HepG2 (cell line): ENCODE data around the gene HEXIM1. TPM values are rescaled to one million over a fixed set of nuclear protein-coding genes. Genes with fewer than 3 reads are reported as not detected.

Experiments
- AHDC1 ChIP-seq: sonication (generic); formaldehyde crosslinking; IDR thresholded peaks from 2 replicates; pipeline ENCODE4 v1.5.1; 2020; ENCODE audit warnings: mild to moderate bottlenecking, missing genetic modification reagents, borderline replicate concordance
- ETV5 ChIP-seq: IDR thresholded peaks from 2 replicates; pipeline ENCODE4 v1.6.1; 2018; ENCODE audit warnings: missing biosample characterization, missing genetic modification reagents, inconsistent platforms, borderline replicate concordance
- JDP2 ChIP-seq: sonication (generic); formaldehyde crosslinking; IDR thresholded peaks from 2 replicates; pipeline ENCODE4 v1.8.1; 2022; ENCODE audit warnings: missing genetic modification reagents, borderline replicate concordance
- MEF2D ChIP-seq: sonication (generic); formaldehyde crosslinking; IDR thresholded peaks from 2 replicates; pipeline ENCODE4 v1.5.1; 2020; ENCODE audit warnings: mild to moderate bottlenecking, missing genetic modification reagents
- NFYB ChIP-seq: sonication (generic); formaldehyde crosslinking; IDR thresholded peaks from 2 replicates; pipeline ENCODE4 v1.4.0; 2020; ENCODE audit warnings: missing genetic modification reagents
- NONO ChIP-seq, 2 experiments: fragments of 450-650 bp in 1 of 2; sonication (generic) in 1 of 2; formaldehyde crosslinking in 1 of 2; IDR thresholded peaks in 1 of 2; conservative IDR thresholded peaks in 1 of 2; 2 replicates each; pipeline versions ENCODE4 v1.6.1 to v1.8.0; 2017 to 2022; ENCODE audit warnings: mild to moderate bottlenecking in 1 of 2, missing genetic modification reagents in 1 of 2, moderate library complexity in 1 of 2
- RBAK ChIP-seq: sonication (generic); formaldehyde crosslinking; IDR thresholded peaks from 2 replicates; pipeline ENCODE4 v1.5.1; 2020; ENCODE audit warnings: mild to moderate bottlenecking, missing genetic modification reagents
- RNF219 ChIP-seq: sonication (generic); formaldehyde crosslinking; IDR thresholded peaks from 2 replicates; pipeline ENCODE4 v1.5.0; 2020; ENCODE audit warnings: mild to moderate bottlenecking, missing genetic modification reagents
- SMARCC2 ChIP-seq: fragments of 450-650 bp; IDR thresholded peaks from 2 replicates; pipeline ENCODE4 v1.6.1; 2017; ENCODE audit warnings: antibody characterized with exemption, mild to moderate bottlenecking
- TBP ChIP-seq: sonication (generic); formaldehyde crosslinking; IDR thresholded peaks from 2 replicates; pipeline ENCODE4 v1.5.0; 2020; ENCODE audit warnings: missing genetic modification reagents
- TBX2 ChIP-seq: sonication (generic); formaldehyde crosslinking; IDR thresholded peaks from 2 replicates; pipeline ENCODE4 v1.5.0; 2020; ENCODE audit warnings: missing genetic modification reagents, mild to moderate bottlenecking, borderline replicate concordance
- TCF12 ChIP-seq, 2 experiments: fragments of 450-650 bp in 1 of 2; sonication (generic) in 1 of 2; formaldehyde crosslinking in 1 of 2; IDR thresholded peaks; 2 replicates each; pipeline versions ENCODE4 v1.6.1 to v1.8.0; 2017 to 2022; ENCODE audit warnings: antibody characterized with exemption in 1 of 2, mild to moderate bottlenecking in 1 of 2, missing genetic modification reagents in 1 of 2, moderate library complexity in 1 of 2
- THAP11 ChIP-seq: IDR thresholded peaks from 2 replicates; pipeline ENCODE4 v1.6.1; 2016; ENCODE audit warnings: missing biosample characterization, missing genetic modification reagents
- TMF1 ChIP-seq: sonication (generic); formaldehyde crosslinking; IDR thresholded peaks from 2 replicates; pipeline ENCODE4 v1.8.1; 2022; ENCODE audit warnings: low read depth, missing genetic modification reagents
- ZBTB26 ChIP-seq: IDR thresholded peaks from 2 replicates; pipeline ENCODE4 v1.6.1; 2016; ENCODE audit warnings: missing compliant biosample characterization, missing genetic modification reagents, borderline replicate concordance
- ZKSCAN5 ChIP-seq: sonication (generic); formaldehyde crosslinking; IDR thresholded peaks from 2 replicates; pipeline ENCODE4 v1.5.1; 2020; ENCODE audit warnings: mild to moderate bottlenecking, missing genetic modification reagents
- ZNF496 ChIP-seq: sonication (generic); formaldehyde crosslinking; IDR thresholded peaks from 2 replicates; pipeline ENCODE4 v1.8.1; 2023; ENCODE audit warnings: mild to moderate bottlenecking, moderate library complexity, missing genetic modification reagents; ENCODE audit not compliant: insufficient replicate concordance
- ZNF614 ChIP-seq: IDR thresholded peaks from 2 replicates; pipeline ENCODE4 v1.6.1; 2018; ENCODE audit warnings: missing biosample characterization, missing genetic modification reagents, inconsistent platforms, borderline replicate concordance
- polyA plus RNA-seq, 8 experiments: library from polyadenylated mRNA; depleted of rRNA in 3 of 8; stranded (reverse) in 7 of 8; unstranded in 1 of 8; fragments of >200 nt; fragmentation: Illumina TruSeq in 4 of 8; extraction: Trizol in 4 of 8; gene quantifications; 2 replicates each; pipeline versions ENCODE4 v1.2.1 to v1.2.3, GENCODE V29; 2011 to 2016; ENCODE audit warnings: low read depth in 4 of 8, missing spikeins in 1 of 8, mixed read lengths in 1 of 8; ENCODE audit not compliant: insufficient read depth in 1 of 8
- total RNA-seq, 5 experiments: library from RNA; depleted of rRNA; stranded (reverse); fragments of >200 nt; fragmentation: Illumina TruSeq; extraction: Trizol; gene quantifications; 2 replicates each; pipeline ENCODE4 v1.2.3, GENCODE V29; 2016; ENCODE audit warnings: low read depth in 1 of 5
- TF ChIP-seq, protein P1 (sequence below): sonication (generic); formaldehyde crosslinking; IDR thresholded peaks from 2 replicates; pipeline ENCODE4 v1.8.0; 2022; ENCODE audit warnings: missing genetic modification reagents, low read depth, mild to moderate bottlenecking, borderline replicate concordance

The HEXIM1 gene
- total and polyA plus RNA-seq, 2 of the 13 experiments (the other 11 are each of a cell fraction or from before 2014, with no cell fraction given), result 10.5 to 16.6 TPM

- TF ChIP-seq NONO (IDR thresholded peaks at IDR 0.05) (no peak), NONO (CRISPR knock-in tag; conservative IDR thresholded peaks at IDR 0.05) (peak; percentile 91), RNF219 (CRISPR knock-in tag) (peak; percentile 99), ETV5 (CRISPR knock-in tag) (peak; percentile 31; the same call in 1 of the 2 replicates), THAP11 (CRISPR knock-in tag) (peak; percentile 98), MEF2D (peak; percentile 31; the same call in 1 of the 2 replicates), ZBTB26 (CRISPR knock-in tag) (0 out of 2 replicates have a peak, but pooled peaks have one; percentile 18), TCF12 (IDR thresholded peaks at IDR 0.05) (no peak), TCF12 (CRISPR knock-in tag; IDR thresholded peaks at IDR 0.05) (peak; percentile 29; the same call in 1 of the 2 replicates), AHDC1 (no peak; the same call in 1 of the 2 replicates), ZNF496 (CRISPR knock-in tag) (no peak), TBX2 (peak; percentile 67; the same call in 1 of the 2 replicates), ZKSCAN5 (CRISPR knock-in tag) (no peak), RBAK (CRISPR knock-in tag) (no peak; the same call in 1 of the 2 replicates), SMARCC2 (no peak), TBP (CRISPR knock-in tag) (no peak), NFYB (CRISPR knock-in tag) (peak; percentile 99), JDP2 (CRISPR knock-in tag) (no peak; the same call in 1 of the 2 replicates), TMF1 (CRISPR knock-in tag) (no peak), ZNF614 (CRISPR knock-in tag) (peak; percentile 55; the same call in 1 of the 2 replicates)
- TF ChIP-seq, protein P1, sequence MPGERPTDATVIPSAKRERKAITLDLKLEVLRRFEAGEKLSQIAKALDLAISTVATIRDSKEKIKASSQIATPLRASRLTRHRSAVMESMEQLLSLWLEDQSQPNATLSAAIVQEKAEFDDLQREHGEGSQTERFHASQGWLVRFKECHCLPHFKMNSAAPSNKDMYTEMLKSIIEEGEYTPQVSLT, result no peak
Measured at GRCh38 chr17:45161288-45162024, 13.2 kb downstream of the HEXIM1 start, which contains the start of gene HEXIM2 (continued).
